Panc1 (cell line): ENCODE measurements around the gene TRPM6. TPM values are rescaled to one million over a fixed set of nuclear protein-coding genes. Genes with fewer than 3 reads are reported as not detected.

ENCODE experiments used
- ATAC-seq: fragments of 200-7000 bp; cut with Tn5 transposase; 2 replicates; pipeline ENCODE4 v1.9.1; 2020; ENCODE audit warnings: mild to moderate bottlenecking, moderate library complexity
- BruUV-seq: library from RNA; stranded (reverse); fragments of 400-500 nt; replicated peaks from 2 replicates; lab custom pipeline; 2021; lab: Mats Ljungman, UMichigan
- CTCF ChIA-PET: fragments of 300-600 bp; sonication (Branson Sonifier 250); formaldehyde crosslinking; loops from one replicate; lab custom pipeline; 2022; ENCODE audit warnings: antibody characterized with exemption; lab: Charles Lee
- POLR2A ChIA-PET: fragments of 300-600 bp; sonication (Branson Sonifier 250); formaldehyde crosslinking; loops from one replicate; lab custom pipeline; 2022; ENCODE audit warnings: antibody characterized with exemption; lab: Charles Lee
- DNase-seq: peaks from one replicate; pipeline ENCODE4 v3.0.0-alpha.2; 2010; ENCODE audit warnings: low read depth, low spot score
- H3K27ac ChIP-seq: 2 replicates; pipeline ENCODE4 v1.5.1; 2011; ENCODE audit warnings: mild to moderate bottlenecking, low read length, inconsistent platforms
- H3K27me3 ChIP-seq: fragments of 200-500 bp; sonication (Bioruptor generic); 2 replicates; pipeline ENCODE4 v1.6.0; 2014; ENCODE audit warnings: low read length, inconsistent platforms; ENCODE audit not compliant: control insufficient read depth, insufficient read depth
- H3K36me3 ChIP-seq: fragments of 200-500 bp; sonication (Bioruptor generic); 2 replicates; pipeline ENCODE4 v1.5.1; 2014; ENCODE audit warnings: inconsistent platforms, mild to moderate bottlenecking, low read length, moderate library complexity; ENCODE audit not compliant: control insufficient read depth, insufficient read depth
- H3K4me1 ChIP-seq: 2 replicates; pipeline ENCODE4 v1.5.1; 2011; ENCODE audit warnings: inconsistent platforms, mild to moderate bottlenecking, low read length, moderate library complexity; ENCODE audit not compliant: control insufficient read depth, insufficient read depth
- H3K4me3 ChIP-seq, 2 experiments: 2 replicates each; pipeline ENCODE4 v1.5.1; 2011 to 2012; ENCODE audit warnings: low read depth in 2 of 2, low read length in 2 of 2, mild to moderate bottlenecking in 2 of 2, inconsistent platforms in 1 of 2, moderate library complexity in 1 of 2
- H3K9me3 ChIP-seq: fragments of 200-500 bp; sonication (Bioruptor generic); 2 replicates; pipeline ENCODE4 v1.5.1; 2014; ENCODE audit warnings: low read depth, mild to moderate bottlenecking, inconsistent platforms, low read length, moderate library complexity; ENCODE audit not compliant: control insufficient read depth, insufficient read depth
- POLR2AphosphoS5 ChIP-seq: IDR thresholded peaks from 2 replicates; pipeline ENCODE4 v1.6.1; 2012; ENCODE audit warnings: mild to moderate bottlenecking, low read depth, low read length, moderate library complexity
- REST ChIP-seq, 2 experiments: IDR thresholded peaks; 2 replicates each; pipeline ENCODE4 v1.6.1; 2011 to 2012; ENCODE audit warnings: low read depth in 2 of 2, control low read depth in 1 of 2, low read length in 1 of 2, mild to moderate bottlenecking in 1 of 2, moderate library complexity in 1 of 2; ENCODE audit not compliant: insufficient read depth in 1 of 2
- SIN3A ChIP-seq: IDR thresholded peaks from 2 replicates; pipeline ENCODE4 v1.6.1; 2012; ENCODE audit warnings: low read depth, mild to moderate bottlenecking, low read length, moderate library complexity, borderline replicate concordance; ENCODE audit not compliant: insufficient read depth
- TCF7L2 ChIP-seq: IDR thresholded peaks from 2 replicates; pipeline ENCODE4 v1.6.1; 2011; ENCODE audit warnings: mild to moderate bottlenecking, low read depth, low read length, inconsistent platforms
- in situ Hi-C: cut with HindIII; loops from 2 replicates; pipeline ENCODE4 v1.10.0; 2016; ENCODE audit warnings: low sequenced_read_pairs, low pct_unique_long_range_greater_than_20kb
- intact Hi-C: fragments of 100-400 bp; cut with micrococcal nuclease; formaldehyde crosslinking; loops from one replicate; pipeline ENCODE4 v1.10.0; 2022; ENCODE audit not compliant: unreplicated experiment
- total RNA-seq: library from RNA; stranded (reverse); gene quantifications from one replicate; pipeline ENCODE4 v1.2.1, GENCODE V29; 2021; ENCODE audit not compliant: unreplicated experiment
- TF ChIP-seq, protein P1 (sequence below): fragments of 450-650 bp; IDR thresholded peaks from 2 replicates; pipeline ENCODE4 v1.5.1; 2017; ENCODE audit warnings: mild to moderate bottlenecking

TRPM6 gene
- total RNA-seq, 1 experiment from 2014 or later, result 0.05 TPM

DNA sequence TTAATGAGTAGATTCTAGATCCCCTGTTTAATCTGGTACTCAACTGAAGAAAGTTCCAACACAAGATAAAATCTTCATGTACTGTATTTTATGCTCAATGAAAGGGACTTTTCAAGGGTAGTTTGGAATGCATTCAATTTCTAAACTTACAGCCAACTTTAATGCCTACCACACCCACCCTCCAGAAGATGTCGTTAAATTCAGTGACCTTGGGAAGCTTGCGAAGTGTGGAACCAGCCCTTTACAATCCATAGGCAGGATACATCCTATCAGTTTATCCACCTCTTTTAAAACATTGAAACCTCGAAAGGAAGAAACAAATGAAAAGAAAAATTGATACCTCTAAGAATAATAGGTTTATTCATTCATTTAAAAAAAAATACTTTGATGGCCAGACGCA, 20.2 kb downstream of the TRPM6 start:
- Histone ChIP-seq H3K36me3 (no peaks in the 10 kb centered on the region), H3K27ac (no peak overlapping the region), H3K9me3 (no peaks in the 10 kb centered on the region), H3K27me3 (no peaks in the 10 kb centered on the region), H3K4me1 (no peaks in the 10 kb centered on the region), H3K4me3 (no peak overlapping the region)
- DNase-seq, result no peak
- POLR2A ChIA-PET, result interaction anchor here (0.6 kb wide), 1 partner anchor 20 kb away, joined by 5 read pairs; the partner anchor contains the start of gene TRPM6
- ATAC-seq, result no peak
- in situ Hi-C loops, result no loop called here
- no peak for TF ChIP-seq REST (IDR thresholded peaks at IDR 0.05; ENCODE audit: insufficient read depth in 1 of 2, low read depth in 2 of 2, low read length in 1 of 2)
- intact Hi-C loops, result no loop called here
- no TSS peak for BruUV-seq
- CTCF ChIA-PET, result no interaction called here

DNA sequence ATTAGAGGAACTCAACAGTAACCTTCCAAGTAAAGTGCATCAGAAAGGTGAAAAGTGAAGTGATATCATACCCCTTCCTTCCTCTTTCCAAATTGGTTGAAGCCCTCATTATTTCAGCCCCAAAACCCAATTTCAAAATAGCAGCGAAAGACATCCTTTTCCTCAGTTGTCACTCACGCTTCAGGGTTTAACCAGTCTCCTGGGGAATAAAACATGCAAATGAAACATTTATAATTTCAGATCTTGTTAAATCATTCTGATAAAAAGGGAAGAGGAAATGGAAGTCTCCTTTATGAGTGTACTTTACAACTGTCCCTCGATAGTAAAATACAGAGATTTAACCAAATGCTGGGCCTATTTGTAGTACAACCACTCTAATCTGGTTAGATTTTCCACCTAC, 22.5 kb downstream of the TRPM6 start:
- DNase-seq (no peak), ATAC-seq (no peak)
- TF ChIP-seq REST (IDR thresholded peaks at IDR 0.05; ENCODE audit: insufficient read depth in 1 of 2, low read depth in 2 of 2, low read length in 1 of 2), result no peak
- TF ChIP-seq TCF7L2, result no peak
- no peak for TF ChIP-seq SIN3A
- TF ChIP-seq, protein P1, sequence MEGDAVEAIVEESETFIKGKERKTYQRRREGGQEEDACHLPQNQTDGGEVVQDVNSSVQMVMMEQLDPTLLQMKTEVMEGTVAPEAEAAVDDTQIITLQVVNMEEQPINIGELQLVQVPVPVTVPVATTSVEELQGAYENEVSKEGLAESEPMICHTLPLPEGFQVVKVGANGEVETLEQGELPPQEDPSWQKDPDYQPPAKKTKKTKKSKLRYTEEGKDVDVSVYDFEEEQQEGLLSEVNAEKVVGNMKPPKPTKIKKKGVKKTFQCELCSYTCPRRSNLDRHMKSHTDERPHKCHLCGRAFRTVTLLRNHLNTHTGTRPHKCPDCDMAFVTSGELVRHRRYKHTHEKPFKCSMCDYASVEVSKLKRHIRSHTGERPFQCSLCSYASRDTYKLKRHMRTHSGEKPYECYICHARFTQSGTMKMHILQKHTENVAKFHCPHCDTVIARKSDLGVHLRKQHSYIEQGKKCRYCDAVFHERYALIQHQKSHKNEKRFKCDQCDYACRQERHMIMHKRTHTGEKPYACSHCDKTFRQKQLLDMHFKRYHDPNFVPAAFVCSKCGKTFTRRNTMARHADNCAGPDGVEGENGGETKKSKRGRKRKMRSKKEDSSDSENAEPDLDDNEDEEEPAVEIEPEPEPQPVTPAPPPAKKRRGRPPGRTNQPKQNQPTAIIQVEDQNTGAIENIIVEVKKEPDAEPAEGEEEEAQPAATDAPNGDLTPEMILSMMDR, result no peak
- TF ChIP-seq POLR2AphosphoS5, result no peak
- Histone ChIP-seq H3K4me1 (no peaks in the 10 kb centered on the region), H3K27ac (no peak overlapping the region), H3K36me3 (no peaks in the 10 kb centered on the region), H3K4me3 (no peak overlapping the region), H3K27me3 (no peaks in the 10 kb centered on the region), H3K9me3 (no peaks in the 10 kb centered on the region)
- POLR2A ChIA-PET, result no interaction called here
- in situ Hi-C loops (no loop called here), intact Hi-C loops (no loop called here)
- CTCF ChIA-PET, result no interaction called here
- BruUV-seq, result no TSS peak
